Common myeloid progenitor, CD34-positive (primary cell): Measurements from ENCODE around the gene AUTS2.

Experiments used
- CTCF ChIA-PET: fragments of 350-600 bp; sonication (Branson Sonifier 250); formaldehyde crosslinking; loops from one replicate; lab custom pipeline; 2021; ENCODE audit warnings: antibody characterized with exemption; lab: Charles Lee
- POLR2A ChIA-PET: fragments of 350-600 bp; sonication (Branson Sonifier 250); formaldehyde crosslinking; loops from one replicate; lab custom pipeline; 2021; ENCODE audit warnings: antibody characterized with exemption; lab: Charles Lee
- DNase-seq, 3 donors: peaks; one replicate each; pipeline versions ENCODE4 v3.0.0 to v3.0.0-alpha.2; 2013
- H3K27ac ChIP-seq, 2 experiments: 1 replicate in 1 of 2; 2 replicates in 1 of 2; pipeline ENCODE4 v1.7.0; 2013; ENCODE audit warnings: inconsistent platforms in 2 of 2, low read length in 2 of 2, mild to moderate bottlenecking in 2 of 2, low read depth in 1 of 2, moderate library complexity in 1 of 2; ENCODE audit not compliant: severe bottlenecking in 2 of 2, insufficient read depth in 1 of 2, poor library complexity in 1 of 2
- H3K27me3 ChIP-seq, 5 experiments: replicated peaks in 2 of 5; 1 replicate in 3 of 5; 2 replicates in 2 of 5; pipeline versions ENCODE4 v1.6.1 to v1.7.0; 2013; ENCODE audit warnings: low read length in 4 of 5, mild to moderate bottlenecking in 2 of 5, moderate library complexity in 2 of 5, inconsistent platforms in 1 of 5; ENCODE audit not compliant: insufficient read depth in 5 of 5, control insufficient read depth in 4 of 5
- H3K36me3 ChIP-seq, 4 experiments: 1 replicate in 2 of 4; 2 replicates in 2 of 4; pipeline versions ENCODE4 v1.6.1 to v1.7.0; 2013; ENCODE audit warnings: low read length in 3 of 4, control low read depth in 1 of 4, mild to moderate bottlenecking in 1 of 4; ENCODE audit not compliant: control insufficient read depth in 4 of 4, insufficient read depth in 4 of 4
- H3K4me1 ChIP-seq, 4 experiments: 1 replicate in 3 of 4; 2 replicates in 1 of 4; pipeline versions ENCODE4 v1.6.1 to v1.7.1; 2013; ENCODE audit warnings: low read length in 3 of 4, mild to moderate bottlenecking in 3 of 4, control low read depth in 1 of 4, inconsistent platforms in 1 of 4, moderate library complexity in 1 of 4; ENCODE audit not compliant: control insufficient read depth in 4 of 4, insufficient read depth in 4 of 4; ENCODE audit errors: control extremely low read depth in 1 of 4
- H3K4me3 ChIP-seq, 7 experiments: 1 replicate in 4 of 7; 2 replicates in 3 of 7; pipeline versions ENCODE4 v1.5.1 to v1.7.0; 2013; ENCODE audit warnings: mild to moderate bottlenecking in 7 of 7, low read length in 6 of 7, moderate library complexity in 6 of 7, inconsistent platforms in 2 of 7, low read depth in 2 of 7, control low read depth in 1 of 7; ENCODE audit not compliant: insufficient read depth in 4 of 7, control insufficient read depth in 1 of 7; ENCODE audit errors: extremely low read depth in 1 of 7
- H3K9me3 ChIP-seq, 5 experiments: 1 replicate in 4 of 5; 2 replicates in 1 of 5; pipeline versions ENCODE4 v1.6.1 to v1.7.1; 2013; ENCODE audit warnings: low read length in 4 of 5, mild to moderate bottlenecking in 2 of 5, inconsistent platforms in 1 of 5, low read depth in 1 of 5, moderate library complexity in 1 of 5; ENCODE audit not compliant: control insufficient read depth in 4 of 5, insufficient read depth in 2 of 5; ENCODE audit errors: control extremely low read depth in 1 of 5
- WGBS: methylation state at CpG from one replicate; pipeline ENCODE4 v1.1.5; 2013; ENCODE audit not compliant: insufficient coverage; 5-methylcytosine and 5-hydroxymethylcytosine counted together

Gene AUTS2

GRCh38 chr7:69661342-69661741, 63.1 kb downstream of the AUTS2 start:
- H3K9me3 ChIP-seq = no peaks in the 10 kb centered on the region
- POLR2A ChIA-PET = no interaction called here
- H3K36me3 ChIP-seq = no peaks in the 10 kb centered on the region
- CTCF ChIA-PET = interaction anchor here (1.7 kb wide), 1 partner anchor 21 kb away, joined by 3 read pairs; no protein-coding TSS in a partner anchor
- no peaks in the 10 kb centered on the region for H3K27me3 ChIP-seq
- WGBS = 93% methylated on average over 2 of the region's 3 CpGs
- H3K27ac ChIP-seq = no peak overlapping the region
- no peak for DNase-seq
- peaks cover 0 to 2% (median 0%) of the 10 kb centered on the region in 4 experiments for H3K4me1 ChIP-seq
- H3K4me3 ChIP-seq = no peak overlapping the region

GRCh38 chr7:69663911-69664832, 65.9 kb downstream of the AUTS2 start:
- peak in 2 of 3 donors; percentile 30 to 45 for DNase-seq
- Histone ChIP-seq H3K27ac (no peak overlapping the region), H3K4me3 (no peak overlapping the region), H3K9me3 (no peaks in the 10 kb centered on the region), H3K27me3 (no peaks in the 10 kb centered on the region), H3K36me3 (no peaks in the 10 kb centered on the region), H3K4me1 (peaks cover 0 to 2% (median 0%) of the 10 kb centered on the region in 4 experiments)
- CTCF ChIA-PET = interaction anchor here (1.4 kb wide), 1 partner anchor 13 kb away, joined by 9 read pairs; no protein-coding TSS in a partner anchor
- 86% methylated on average over 1 of the region's 5 CpGs for WGBS
- POLR2A ChIA-PET = interaction anchor here (0.6 kb wide), 1 partner anchor 51 kb away, joined by 3 read pairs; no protein-coding TSS in a partner anchor

GRCh38 chr7:69665369-69665768, 67.1 kb downstream of the AUTS2 start:
- CTCF ChIA-PET = interaction anchor here (1.0 kb wide), 1 partner anchor 11 kb away, joined by 5 read pairs; no protein-coding TSS in a partner anchor
- Histone ChIP-seq H3K27me3 (no peaks in the 10 kb centered on the region), H3K4me1 (no peaks in the 10 kb centered on the region), H3K27ac (no peak overlapping the region), H3K36me3 (no peaks in the 10 kb centered on the region), H3K9me3 (no peaks in the 10 kb centered on the region), H3K4me3 (no peak overlapping the region)
- DNase-seq = no peak
- POLR2A ChIA-PET = no interaction called here
- 100% methylated on average over 1 of the region's 2 CpGs for WGBS

- no peak overlapping the region for H3K4me3 ChIP-seq
- H3K27me3 ChIP-seq = no peaks in the 10 kb centered on the region
- H3K4me1 ChIP-seq = no peaks in the 10 kb centered on the region
- no peaks in the 10 kb centered on the region for H3K9me3 ChIP-seq
- H3K36me3 ChIP-seq = no peaks in the 10 kb centered on the region
- no CpG with 5 or more reads among the region's 1 CpG for WGBS
- no peak overlapping the region for H3K27ac ChIP-seq
- peak in 2 of 3 donors; percentile 24 to 45 for DNase-seq
- CTCF ChIA-PET = interaction anchor here (0.9 to 1.0 kb wide), 2 partner anchors 9 to 12 kb away, joined by 3 to 4 read pairs; no protein-coding TSS in a partner anchor
- POLR2A ChIA-PET = no interaction called here
Observed at GRCh38 chr7:69668339-69668870, 70.1 kb downstream of the AUTS2 start.

- Histone ChIP-seq H3K4me1 (peaks cover 0 to 5% (median 0%) of the 10 kb centered on the region in 4 experiments), H3K27ac (no peak overlapping the region), H3K9me3 (no peaks in the 10 kb centered on the region), H3K27me3 (no peaks in the 10 kb centered on the region), H3K36me3 (no peaks in the 10 kb centered on the region), H3K4me3 (no peak overlapping the region)
- DNase-seq = no peak
- 96% methylated on average over 3 of the region's 4 CpGs for WGBS
- ChIA-PET CTCF (interaction anchor here (0.6 kb wide), 1 partner anchor 13 kb away, joined by 3 read pairs; no protein-coding TSS in a partner anchor), POLR2A (no interaction called here)
Observed at GRCh38 chr7:69670701-69671100, 72.4 kb downstream of the AUTS2 start.

GRCh38 chr7:69673074-69673473, 74.8 kb downstream of the AUTS2 start:
- Histone ChIP-seq H3K4me1 (peaks cover 3 to 12% (median 5%) of the 10 kb centered on the region in 4 experiments), H3K27ac (no peak overlapping the region), H3K4me3 (no peak overlapping the region), H3K27me3 (no peaks in the 10 kb centered on the region), H3K36me3 (no peaks in the 10 kb centered on the region), H3K9me3 (no peaks in the 10 kb centered on the region)
- no peak for DNase-seq
- CTCF ChIA-PET = no interaction called here
- WGBS = 100% methylated on average over 2 of the region's 2 CpGs
- POLR2A ChIA-PET = no interaction called here
